Fibroblast of mammary gland (primary cell): ENCODE results near the gene ELOVL4.

Experiments used
- DNase-seq: peaks from one replicate; pipeline ENCODE4 v3.0.0-alpha.2; 2010; ENCODE audit warnings: low read depth
- H3K4me3 ChIP-seq: 2 replicates; pipeline ENCODE4 v1.5.1; 2011; ENCODE audit warnings: low read depth, mild to moderate bottlenecking, low read length, moderate library complexity; ENCODE audit not compliant: control insufficient read depth
- CTCF ChIP-seq: conservative IDR thresholded peaks from 2 replicates; pipeline ENCODE4 v1.5.1; 2011; ENCODE audit warnings: low read depth, low read length, inconsistent platforms; ENCODE audit not compliant: control insufficient read depth, insufficient read depth

The ELOVL4 gene

DNA sequence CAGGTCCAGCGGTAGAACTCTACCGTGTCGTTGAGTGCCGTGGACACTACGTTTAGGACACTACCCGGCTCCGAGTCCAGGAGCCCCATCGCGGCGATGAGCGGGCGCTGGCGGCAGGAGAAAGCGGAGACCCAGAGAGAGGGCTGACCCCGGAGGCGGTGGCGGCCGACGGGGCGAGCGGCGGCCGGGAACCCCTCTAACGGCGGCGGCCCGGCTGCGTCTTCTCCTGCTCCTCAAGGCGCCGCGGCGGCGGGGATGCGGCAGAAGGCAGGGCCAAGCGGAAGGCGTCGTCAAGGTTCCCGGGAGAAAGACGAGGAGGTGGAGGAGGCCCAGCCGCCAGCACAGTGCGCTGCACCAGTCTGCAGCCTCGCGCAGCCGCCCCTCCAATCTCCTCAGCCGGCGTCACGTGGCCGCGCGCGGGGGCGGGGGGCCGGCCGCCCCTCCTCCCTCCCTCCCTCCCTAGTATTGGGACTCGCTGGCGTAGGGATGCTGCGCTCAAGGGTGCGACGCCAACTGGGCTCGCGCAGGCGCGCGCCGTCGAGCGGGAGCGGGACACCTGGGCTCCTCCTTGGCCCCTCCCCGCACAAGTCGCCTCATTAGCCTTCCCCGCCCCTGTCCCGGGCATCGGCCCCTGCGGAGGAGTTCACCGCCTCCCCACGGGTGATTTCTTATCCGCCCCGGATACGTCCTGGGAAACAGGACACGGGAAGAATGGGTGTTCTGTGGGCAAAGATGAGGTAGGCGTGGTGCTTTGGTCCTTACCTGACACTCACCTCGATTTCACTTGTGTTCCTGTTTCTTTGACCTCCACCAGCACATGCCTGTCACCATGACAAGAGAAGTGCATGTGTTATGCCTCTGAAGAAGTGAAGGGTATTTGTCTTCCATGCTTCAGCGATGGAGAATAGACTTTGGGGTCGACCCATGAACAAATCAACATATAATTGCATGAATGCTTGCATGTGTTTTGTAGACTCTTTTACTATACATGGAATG, at the start of gene ELOVL4:
Gene ELOVL4, minus strand, starts transcription at position 363 of the 996 bp plus-strand sequence. Its CDS starts 274 bp downstream, at position 89.
- no peak for TF ChIP-seq CTCF
- H3K4me3 ChIP-seq, result peak within 1 kb of the TSS; percentile 55
- peak; percentile 74 for DNase-seq

DNA sequence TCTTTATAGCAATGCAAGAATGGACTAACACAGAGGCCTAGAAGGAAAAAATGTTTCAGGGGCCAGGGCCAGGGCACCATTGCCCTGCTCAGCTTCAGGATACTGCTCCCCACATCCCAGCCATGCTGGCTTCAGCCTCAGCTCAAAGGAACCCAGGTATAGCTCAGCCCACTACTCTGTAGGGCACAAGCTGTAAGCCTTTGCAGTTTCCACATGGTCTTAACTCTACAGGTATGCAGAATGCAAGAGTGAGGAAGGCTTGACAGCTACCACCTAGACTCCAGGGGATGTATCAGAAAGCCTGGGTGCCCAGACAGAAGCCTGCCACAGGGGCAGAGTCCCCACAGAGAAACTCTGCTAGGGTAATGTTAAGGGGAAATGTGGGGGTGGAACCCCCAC, 46.6 kb upstream of the ELOVL4 start:
- DNase-seq, result no peak
- no peak for TF ChIP-seq CTCF
- no peak overlapping the region for H3K4me3 ChIP-seq

GRCh38 chr6:79993012-79993910, 45.9 kb upstream of the ELOVL4 start:
- no peak for DNase-seq
- H3K4me3 ChIP-seq, result no peak overlapping the region
- TF ChIP-seq CTCF, result no peak

DNA sequence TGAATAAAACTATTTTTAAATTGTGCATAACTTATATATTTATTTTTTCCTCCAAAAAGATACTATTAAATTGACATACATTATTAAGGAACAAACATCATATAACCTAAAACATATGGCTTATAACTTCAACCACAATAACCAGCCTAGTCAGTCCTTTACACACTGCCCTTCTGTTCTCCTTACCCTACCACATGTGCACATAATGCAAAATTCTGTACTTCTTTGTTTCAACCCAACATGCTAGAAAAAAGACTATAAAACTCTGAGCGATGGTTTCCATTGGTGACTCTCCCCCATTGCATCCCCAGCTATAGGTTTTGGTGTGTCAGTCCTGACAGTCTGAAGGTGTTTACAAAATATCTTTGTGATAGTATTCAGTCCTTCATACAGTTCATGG, 42.3 kb upstream of the ELOVL4 start:
- H3K4me3 ChIP-seq, result no peak overlapping the region
- no peak for DNase-seq
- no peak for TF ChIP-seq CTCF

- no peak overlapping the region for H3K4me3 ChIP-seq
- DNase-seq, result no peak
- no peak for TF ChIP-seq CTCF
These were observed 37.8 kb upstream of the ELOVL4 start for GRCh38 chr6:79985128-79985527.

DNA sequence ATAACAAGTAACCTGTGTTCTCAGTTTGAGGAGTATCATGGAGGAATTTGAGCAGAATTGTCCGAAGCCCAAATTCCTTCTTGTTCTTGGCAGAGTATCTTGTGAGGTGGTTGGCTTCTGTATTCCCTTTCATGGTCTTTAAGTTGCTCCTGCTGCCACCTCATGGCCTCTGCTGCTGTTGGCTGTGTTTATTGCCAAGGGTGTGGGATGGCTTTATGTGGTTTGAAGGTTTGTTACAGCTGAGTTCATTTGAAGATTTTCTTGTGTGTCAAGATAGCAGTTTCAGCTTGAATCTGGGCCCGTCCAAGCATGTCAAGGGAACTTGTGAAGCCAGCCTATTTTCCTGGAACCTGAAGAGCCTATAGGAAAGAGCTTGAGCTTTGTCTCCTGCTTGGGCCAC, 36.9 kb upstream of the ELOVL4 start:
- no peak for TF ChIP-seq CTCF
- peak; percentile 18 for DNase-seq
- H3K4me3 ChIP-seq, result no peak overlapping the region
